ENCODE data around the gene PDP2.
"Not testable (repeated sequence)": the region's sequence is repeated elsewhere in the genome, so short reads cannot be mapped to it uniquely, and the experiment has no call there.

PDP2 gene

GRCh38 chr16:66869424-66869823 lies 10.9 kb upstream of the PDP2 start:
- Histone ChIP-seq H3K36me3 (replicated peaks; ENCODE audit: low read depth, low read length) (no peaks in the 10 kb centered on the region), H3K79me2 (ENCODE audit: low read length) (no peaks in the 10 kb centered on the region), H3K9me3 (ENCODE audit: insufficient read depth, low read length) (no peaks in the 10 kb centered on the region), H3K27me3 (ENCODE audit: low read depth, low read length) (peaks cover 5% of the 10 kb centered on the region; the same call in 1 of the 2 replicates), H3K4me3 (ENCODE audit: low read length) (no peak overlapping the region), H3K4me2 (ENCODE audit: low read length) (no peak overlapping the region), H3K4me1 (ENCODE audit: low read length) (peaks cover 4% of the 10 kb centered on the region; the same call in 1 of the 2 replicates), H3K9ac (ENCODE audit: low read length) (no peak overlapping the region), H3K27ac (ENCODE audit: low read length) (no peak overlapping the region), H2AFZ (ENCODE audit: low read depth, low read length) (no peak overlapping the region), H4K20me1 (ENCODE audit: insufficient read depth, low read length) (no peaks in the 10 kb centered on the region)
- TF ChIP-seq, protein P1, sequence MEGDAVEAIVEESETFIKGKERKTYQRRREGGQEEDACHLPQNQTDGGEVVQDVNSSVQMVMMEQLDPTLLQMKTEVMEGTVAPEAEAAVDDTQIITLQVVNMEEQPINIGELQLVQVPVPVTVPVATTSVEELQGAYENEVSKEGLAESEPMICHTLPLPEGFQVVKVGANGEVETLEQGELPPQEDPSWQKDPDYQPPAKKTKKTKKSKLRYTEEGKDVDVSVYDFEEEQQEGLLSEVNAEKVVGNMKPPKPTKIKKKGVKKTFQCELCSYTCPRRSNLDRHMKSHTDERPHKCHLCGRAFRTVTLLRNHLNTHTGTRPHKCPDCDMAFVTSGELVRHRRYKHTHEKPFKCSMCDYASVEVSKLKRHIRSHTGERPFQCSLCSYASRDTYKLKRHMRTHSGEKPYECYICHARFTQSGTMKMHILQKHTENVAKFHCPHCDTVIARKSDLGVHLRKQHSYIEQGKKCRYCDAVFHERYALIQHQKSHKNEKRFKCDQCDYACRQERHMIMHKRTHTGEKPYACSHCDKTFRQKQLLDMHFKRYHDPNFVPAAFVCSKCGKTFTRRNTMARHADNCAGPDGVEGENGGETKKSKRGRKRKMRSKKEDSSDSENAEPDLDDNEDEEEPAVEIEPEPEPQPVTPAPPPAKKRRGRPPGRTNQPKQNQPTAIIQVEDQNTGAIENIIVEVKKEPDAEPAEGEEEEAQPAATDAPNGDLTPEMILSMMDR (IDR thresholded peaks at IDR 0.05; ENCODE audit: low read depth, low read length), result no peak
- TF ChIP-seq EZH2phosphoT487 (IDR thresholded peaks at IDR 0.05; ENCODE audit: low read depth), result no peak

- H3K9ac ChIP-seq (ENCODE audit: low read length); H3K79me2 ChIP-seq (ENCODE audit: low read length); H3K4me1 ChIP-seq (ENCODE audit: low read length); H2AFZ ChIP-seq (ENCODE audit: low read depth, low read length); H3K4me3 ChIP-seq (ENCODE audit: low read length); H4K20me1 ChIP-seq (ENCODE audit: insufficient read depth, low read length); H3K9me3 ChIP-seq (ENCODE audit: insufficient read depth, low read length); H3K27me3 ChIP-seq (ENCODE audit: low read depth, low read length); H3K27ac ChIP-seq (ENCODE audit: low read length); H3K4me2 ChIP-seq (ENCODE audit: low read length); H3K36me3 ChIP-seq (replicated peaks; ENCODE audit: low read depth, low read length): not testable (repeated sequence)
Measured at GRCh38 chr16:66871363-66871762, 9.0 kb upstream of the PDP2 start.

DNA sequence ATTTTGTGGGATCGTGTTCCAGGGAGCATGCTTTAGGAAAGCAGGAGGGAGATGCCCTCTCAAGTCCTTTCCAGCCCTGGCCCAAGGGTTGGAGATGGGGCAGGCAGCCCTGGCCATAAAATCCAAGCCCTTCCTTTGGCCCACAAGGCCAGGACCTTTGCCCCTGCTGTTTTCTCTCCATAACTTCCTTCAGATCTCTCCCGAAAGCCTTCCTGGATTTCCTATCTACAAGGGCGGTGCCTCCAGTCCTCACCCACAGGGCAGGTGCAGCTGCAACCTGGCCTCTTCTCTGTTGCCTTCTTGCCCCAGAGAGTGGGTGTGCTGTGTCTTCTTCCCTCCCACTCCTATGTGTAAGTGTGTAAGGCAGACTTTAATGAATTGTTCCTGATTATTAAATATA lies 8.5 kb upstream of the PDP2 start:
- H3K79me2 ChIP-seq (ENCODE audit: low read length), result no peaks in the 10 kb centered on the region
- TF ChIP-seq, protein P1 (IDR thresholded peaks at IDR 0.05; ENCODE audit: low read depth, low read length), result no peak
- TF ChIP-seq EZH2phosphoT487 (IDR thresholded peaks at IDR 0.05; ENCODE audit: low read depth), result no peak
- H3K9me3 ChIP-seq (ENCODE audit: insufficient read depth, low read length), result no peaks in the 10 kb centered on the region
- H4K20me1 ChIP-seq (ENCODE audit: insufficient read depth, low read length), result no peaks in the 10 kb centered on the region
- H3K27ac ChIP-seq (ENCODE audit: low read length), result no peak overlapping the region
- peaks cover 4% of the 10 kb centered on the region; the same call in 1 of the 2 replicates for H3K4me1 ChIP-seq (ENCODE audit: low read length)
- H2AFZ ChIP-seq (ENCODE audit: low read depth, low read length), result no peak overlapping the region
- no peak overlapping the region for H3K9ac ChIP-seq (ENCODE audit: low read length)
- no peak overlapping the region for H3K4me2 ChIP-seq (ENCODE audit: low read length)
- H3K36me3 ChIP-seq (replicated peaks; ENCODE audit: low read depth, low read length), result no peaks in the 10 kb centered on the region
- H3K4me3 ChIP-seq (ENCODE audit: low read length), result no peak overlapping the region
- H3K27me3 ChIP-seq (ENCODE audit: low read depth, low read length), result peaks cover 5% of the 10 kb centered on the region; the same call in 1 of the 2 replicates

DNA sequence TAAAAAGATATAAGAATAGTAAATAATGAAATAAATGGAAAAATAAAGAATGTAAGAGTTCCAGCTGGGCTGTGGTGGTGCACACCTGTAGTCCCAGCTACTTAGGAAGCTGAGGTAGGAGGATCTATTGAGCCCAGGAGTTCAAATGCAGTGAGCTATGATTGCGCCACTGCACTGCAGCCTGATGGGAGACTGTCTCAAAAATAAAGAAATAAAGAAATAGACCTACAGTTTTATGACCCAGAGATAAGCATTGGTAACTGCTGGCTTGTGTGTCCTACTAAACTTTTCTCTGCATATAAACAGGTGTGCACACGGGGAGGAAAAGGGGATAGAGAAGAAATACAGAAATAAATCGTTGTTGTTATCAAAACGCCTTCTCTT lies 7.8 kb upstream of the PDP2 start:
- no peaks in the 10 kb centered on the region for H4K20me1 ChIP-seq (ENCODE audit: insufficient read depth, low read length)
- H3K79me2 ChIP-seq (ENCODE audit: low read length), result no peaks in the 10 kb centered on the region
- TF ChIP-seq, protein P1 (IDR thresholded peaks at IDR 0.05; ENCODE audit: low read depth, low read length), result no peak
- no peak for TF ChIP-seq EZH2phosphoT487 (IDR thresholded peaks at IDR 0.05; ENCODE audit: low read depth)
- peak overlapping the region; percentile 83 for H2AFZ ChIP-seq (ENCODE audit: low read depth, low read length)
- H3K36me3 ChIP-seq (replicated peaks; ENCODE audit: low read depth, low read length), result no peaks in the 10 kb centered on the region
- peak overlapping the region; percentile 100 for H3K4me2 ChIP-seq (ENCODE audit: low read length)
- H3K9ac ChIP-seq (ENCODE audit: low read length), result peak overlapping the region; percentile 43; the same call in 1 of the 2 replicates
- H3K4me3 ChIP-seq (ENCODE audit: low read length), result peak overlapping the region; percentile 80
- H3K9me3 ChIP-seq (ENCODE audit: insufficient read depth, low read length), result no peaks in the 10 kb centered on the region
- peaks cover 4% of the 10 kb centered on the region; the same call in 1 of the 2 replicates for H3K4me1 ChIP-seq (ENCODE audit: low read length)
- H3K27ac ChIP-seq (ENCODE audit: low read length), result no peak overlapping the region
- peaks cover 5% of the 10 kb centered on the region; the same call in 1 of the 2 replicates for H3K27me3 ChIP-seq (ENCODE audit: low read depth, low read length)
